ENCODE data around the gene HOXD3. TPM values are rescaled to one million over a fixed set of nuclear protein-coding genes. Genes with fewer than 3 reads are reported as not detected.

The HOXD3 gene
- total RNA-seq, 1 experiment from 2014 or later = not detected

DNA sequence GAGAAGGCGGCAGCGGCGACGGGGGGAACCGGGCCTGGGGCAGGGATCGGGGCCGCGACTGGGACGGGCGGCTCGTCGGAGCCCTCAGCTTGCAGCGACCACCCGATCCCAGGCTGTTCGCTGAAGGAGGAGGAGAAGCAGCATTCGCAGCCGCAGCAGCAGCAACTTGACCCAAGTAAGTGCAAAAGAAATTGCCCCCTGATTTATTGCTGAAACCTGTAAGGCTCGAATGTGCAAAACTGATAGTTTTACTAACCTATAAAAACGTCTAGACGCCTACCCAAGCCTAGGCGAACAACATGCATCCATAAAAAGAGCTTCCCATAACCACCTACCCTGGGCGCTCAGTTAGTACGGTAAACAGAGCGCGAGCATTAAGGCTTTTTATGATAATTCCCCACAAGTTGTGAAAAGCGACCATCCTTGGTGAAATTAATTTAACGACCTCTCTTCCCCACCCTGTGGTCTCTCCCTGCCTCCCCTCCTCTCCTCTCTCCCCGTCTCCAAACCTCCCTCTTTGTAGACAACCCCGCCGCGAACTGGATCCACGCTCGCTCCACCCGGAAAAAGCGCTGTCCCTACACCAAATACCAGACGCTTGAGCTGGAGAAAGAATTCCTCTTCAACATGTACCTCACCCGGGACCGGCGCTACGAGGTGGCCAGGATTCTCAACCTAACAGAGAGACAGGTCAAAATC lies 33.5 kb upstream of the HOXD3 start:
- Mint-ChIP-seq H3K36me3 (ENCODE audit: insufficient read depth in 1 of 3, low read depth in 3 of 3) (no peaks in the 10 kb centered on the region; a peak in 2 of 7 replicates), H3K4me3 (peak overlapping the region; percentile 17 to 44; a peak in 3 of 5 replicates), H3K27me3 (ENCODE audit: low read depth) (peaks cover 99% of the 10 kb centered on the region), H3K27ac (no peak overlapping the region), H3K4me1 (peaks cover 6 to 15% of the 10 kb centered on the region in 2 experiments), H3K9me3 (peaks cover 2 to 21% of the 10 kb centered on the region in 2 experiments; a peak in 4 of 5 replicates)
- Histone ChIP-seq H4K8ac (replicated peaks; ENCODE audit: insufficient read length, low read depth, low read length) (no peak overlapping the region), H3T11ph (ENCODE audit: low read length) (no peak overlapping the region), H3K23ac (ENCODE audit: insufficient read length, low read depth, low read length) (no peak overlapping the region), H3K4me2 (ENCODE audit: insufficient read depth, insufficient read length, low read length) (no peak overlapping the region), H3K14ac (ENCODE audit: insufficient read depth, low read length) (no peak overlapping the region), H3K4me1 (ENCODE audit: insufficient read depth, low read length) (no peaks in the 10 kb centered on the region), H3K27me3 (ENCODE audit: insufficient read depth, low read length) (peaks cover 95% of the 10 kb centered on the region), H3K9me3 (ENCODE audit: control insufficient read depth, low read depth, low read length) (no peaks in the 10 kb centered on the region), H4K20me1 (ENCODE audit: control insufficient read depth, insufficient read depth, insufficient read length) (no peaks in the 10 kb centered on the region), H3K4ac (ENCODE audit: low read depth, low read length) (no peak overlapping the region), H3K79me2 (ENCODE audit: insufficient read depth, low read length) (no peaks in the 10 kb centered on the region), H2BK15ac (ENCODE audit: low read depth, low read length) (no peak overlapping the region), H4K91ac (ENCODE audit: insufficient read length, low read depth, low read length) (no peak overlapping the region), H3K79me1 (ENCODE audit: insufficient read depth, low read depth, low read length, poor library complexity, severe bottlenecking) (no peaks in the 10 kb centered on the region), H2BK20ac (ENCODE audit: low read depth, low read length, poor library complexity, severe bottlenecking) (no peak overlapping the region), H2AK5ac (ENCODE audit: insufficient read length, low read length) (no peak overlapping the region), H3K18ac (ENCODE audit: insufficient read length, low read depth, low read length) (no peak overlapping the region), H2BK12ac (ENCODE audit: insufficient read length, low read depth, low read length) (no peak overlapping the region), H3K27ac (ENCODE audit: insufficient read length, low read depth, low read length) (no peak overlapping the region), H3K23me2 (ENCODE audit: insufficient read length, low read depth, low read length, poor library complexity, severe bottlenecking) (no peaks in the 10 kb centered on the region), H3K9ac (ENCODE audit: extremely low read depth, insufficient read length, low read length) (no peak overlapping the region), H2AFZ (ENCODE audit: low read length) (no peak overlapping the region), H2BK5ac (ENCODE audit: insufficient read length, low read length) (no peak overlapping the region), H2BK120ac (ENCODE audit: low read depth, low read length, poor library complexity, severe bottlenecking) (no peak overlapping the region), H3K56ac (ENCODE audit: insufficient read length, low read depth, low read length) (no peak overlapping the region), H4K5ac (ENCODE audit: insufficient read length, low read depth, low read length) (no peak overlapping the region)
- peak; percentile 32 for DNase-seq
- TF ChIP-seq, protein P1, sequence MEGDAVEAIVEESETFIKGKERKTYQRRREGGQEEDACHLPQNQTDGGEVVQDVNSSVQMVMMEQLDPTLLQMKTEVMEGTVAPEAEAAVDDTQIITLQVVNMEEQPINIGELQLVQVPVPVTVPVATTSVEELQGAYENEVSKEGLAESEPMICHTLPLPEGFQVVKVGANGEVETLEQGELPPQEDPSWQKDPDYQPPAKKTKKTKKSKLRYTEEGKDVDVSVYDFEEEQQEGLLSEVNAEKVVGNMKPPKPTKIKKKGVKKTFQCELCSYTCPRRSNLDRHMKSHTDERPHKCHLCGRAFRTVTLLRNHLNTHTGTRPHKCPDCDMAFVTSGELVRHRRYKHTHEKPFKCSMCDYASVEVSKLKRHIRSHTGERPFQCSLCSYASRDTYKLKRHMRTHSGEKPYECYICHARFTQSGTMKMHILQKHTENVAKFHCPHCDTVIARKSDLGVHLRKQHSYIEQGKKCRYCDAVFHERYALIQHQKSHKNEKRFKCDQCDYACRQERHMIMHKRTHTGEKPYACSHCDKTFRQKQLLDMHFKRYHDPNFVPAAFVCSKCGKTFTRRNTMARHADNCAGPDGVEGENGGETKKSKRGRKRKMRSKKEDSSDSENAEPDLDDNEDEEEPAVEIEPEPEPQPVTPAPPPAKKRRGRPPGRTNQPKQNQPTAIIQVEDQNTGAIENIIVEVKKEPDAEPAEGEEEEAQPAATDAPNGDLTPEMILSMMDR (conservative IDR thresholded peaks at IDR 0.05) = no peak
- WGBS (ENCODE audit: extremely low coverage, insufficient read length, low lambda C conversion rate) = no CpG with 5 or more reads among the region's 40 CpGs

Data from H9 (cell line).